ENCODE measurements around the gene S100B.

GRCh38 chr21:46597031-46597430, 7.9 kb downstream of the S100B start:
- TF ChIP-seq CTCF (IDR thresholded peaks at IDR 0.05) (no peak), EZH2 (IDR thresholded peaks at IDR 0.05; ENCODE audit: borderline replicate concordance, insufficient read depth, low read depth, low read length, poor library complexity, severe bottlenecking) (no peak)

Data from B cell (primary cell).